IMR-90 (cell line): Measurements from ENCODE around the gene HMCN1. TPM values are rescaled to one million over a fixed set of nuclear protein-coding genes. Genes with fewer than 3 reads are reported as not detected.

Source experiments
- ATAC-seq: fragments of 200-7000 bp; cut with Tn5 transposase; 2 replicates; pipeline ENCODE4 v1.9.1; 2020; ENCODE audit warnings: low read depth, mild to moderate bottlenecking, moderate library complexity
- BruUV-seq: library from RNA; stranded (reverse); fragments of 400-500 nt; replicated peaks from 2 replicates; lab custom pipeline; 2021; lab: Mats Ljungman, UMichigan
- CTCF ChIA-PET: fragments of 300-600 bp; formaldehyde crosslinking; extraction: SDS; loops from one replicate; lab custom pipeline; 2021; ENCODE audit warnings: antibody characterized with exemption; lab: Yijun Ruan, JAX
- POLR2A ChIA-PET: fragments of 300-600 bp; sonication (Branson Sonifier 250); formaldehyde crosslinking; loops from one replicate; lab custom pipeline; 2022; ENCODE audit warnings: antibody characterized with exemption; ENCODE audit not compliant: unreplicated experiment; lab: Charles Lee
- DNase-seq: peaks from one replicate; pipeline ENCODE4 v3.0.0; 2013
- H2AFZ ChIP-seq: replicated peaks from 2 replicates; pipeline ENCODE3; 2013; ENCODE audit warnings: low read length, mild to moderate bottlenecking; ENCODE audit not compliant: poor library complexity
- H2AK5ac ChIP-seq: 2 replicates; pipeline ENCODE4 v1.6.1; 2013; ENCODE audit warnings: low read depth, low read length, inconsistent platforms
- H2AK9ac ChIP-seq: replicated peaks from 2 replicates; pipeline ENCODE3; 2013; ENCODE audit warnings: mild to moderate bottlenecking, low read depth, low read length, moderate library complexity; ENCODE audit not compliant: poor library complexity
- H2BK120ac ChIP-seq: 2 replicates; pipeline ENCODE4 v1.6.1; 2013; ENCODE audit warnings: low read depth, low read length, inconsistent platforms
- H2BK15ac ChIP-seq: 3 replicates; pipeline ENCODE4 v1.6.1; 2013; ENCODE audit warnings: low read depth, low read length, inconsistent platforms
- H2BK20ac ChIP-seq: 2 replicates; pipeline ENCODE4 v1.6.1; 2013; ENCODE audit warnings: low read depth, mild to moderate bottlenecking, inconsistent platforms, low read length, moderate library complexity
- H2BK5ac ChIP-seq: 2 replicates; pipeline ENCODE4 v1.6.1; 2013; ENCODE audit warnings: mild to moderate bottlenecking, low read depth, low read length, inconsistent platforms; ENCODE audit not compliant: poor library complexity, severe bottlenecking
- H3K14ac ChIP-seq: replicated peaks from 2 replicates; pipeline ENCODE4 v1.6.1; 2013; ENCODE audit warnings: low read depth, low read length, inconsistent platforms
- H3K18ac ChIP-seq: 2 replicates; pipeline ENCODE4 v1.6.1; 2013; ENCODE audit warnings: low read depth, low read length, control low read depth
- H3K23ac ChIP-seq: 2 replicates; pipeline ENCODE4 v1.6.1; 2013; ENCODE audit warnings: low read depth, low read length, inconsistent platforms
- H3K27ac ChIP-seq: 2 replicates; pipeline ENCODE4 v1.5.1; 2013; ENCODE audit warnings: mild to moderate bottlenecking, control low read depth, low read length; ENCODE audit not compliant: insufficient read depth
- H3K27me3 ChIP-seq: 2 replicates; pipeline ENCODE4 v1.6.1; 2013; ENCODE audit warnings: low read length; ENCODE audit not compliant: control insufficient read depth, insufficient read depth
- H3K36me3 ChIP-seq: 2 replicates; pipeline ENCODE4 v1.6.1; 2013; ENCODE audit warnings: low read length, mixed read lengths; ENCODE audit not compliant: control insufficient read depth, insufficient read depth
- H3K4ac ChIP-seq: 2 replicates; pipeline ENCODE4 v1.6.1; 2013; ENCODE audit warnings: low read depth, low read length, inconsistent platforms
- H3K4me1 ChIP-seq: 2 replicates; pipeline ENCODE4 v1.6.1; 2013; ENCODE audit warnings: low read length, mixed read lengths; ENCODE audit not compliant: control insufficient read depth, insufficient read depth
- H3K4me2 ChIP-seq: 2 replicates; pipeline ENCODE4 v1.6.1; 2013; ENCODE audit warnings: low read depth, mild to moderate bottlenecking, control low read depth, low read length, moderate library complexity
- H3K4me3 ChIP-seq: 2 replicates; pipeline ENCODE4 v1.5.1; 2013; ENCODE audit warnings: low read depth, mild to moderate bottlenecking, control low read depth, low read length, moderate library complexity; ENCODE audit not compliant: insufficient read depth
- H3K56ac ChIP-seq: 2 replicates; pipeline ENCODE4 v1.6.1; 2013; ENCODE audit warnings: low read length, inconsistent platforms; ENCODE audit not compliant: insufficient read depth; ENCODE audit errors: extremely low read depth
- H3K79me1 ChIP-seq, 2 experiments: 2 replicates each; pipeline ENCODE4 v1.6.1; 2013; ENCODE audit warnings: low read length in 2 of 2, inconsistent platforms in 1 of 2, low read depth in 1 of 2
- H3K9ac ChIP-seq: 2 replicates; pipeline ENCODE4 v1.6.1; 2013; ENCODE audit warnings: low read depth, low read length, control low read depth
- H3K9me1 ChIP-seq: 2 replicates; pipeline ENCODE4 v1.6.1; 2013; ENCODE audit warnings: low read length, inconsistent platforms; ENCODE audit not compliant: insufficient read depth
- H3K9me3 ChIP-seq: 2 replicates; pipeline ENCODE4 v1.6.1; 2013; ENCODE audit warnings: low read length; ENCODE audit not compliant: control insufficient read depth, insufficient read depth
- H4K20me1 ChIP-seq: 2 replicates; pipeline ENCODE4 v1.6.1; 2013; ENCODE audit warnings: low read length, inconsistent platforms; ENCODE audit not compliant: insufficient read depth
- H4K5ac ChIP-seq: 2 replicates; pipeline ENCODE4 v1.6.1; 2013; ENCODE audit warnings: mild to moderate bottlenecking, low read depth, low read length, control low read depth
- H4K8ac ChIP-seq, 2 experiments: 2 replicates each; pipeline ENCODE4 v1.6.1; 2013; ENCODE audit warnings: low read depth in 2 of 2, low read length in 2 of 2, control low read depth in 1 of 2, inconsistent platforms in 1 of 2
- H4K91ac ChIP-seq: 2 replicates; pipeline ENCODE4 v1.6.1; 2013; ENCODE audit warnings: low read depth, low read length, inconsistent platforms; ENCODE audit not compliant: insufficient read depth
- BHLHE40 ChIP-seq: fragments of 150-350 bp; IDR thresholded peaks from 2 replicates; pipeline ENCODE4 v1.6.1; 2016; ENCODE audit warnings: mild to moderate bottlenecking, low read depth, low read length
- MAFK ChIP-seq: IDR thresholded peaks from 2 replicates; pipeline ENCODE4 v1.6.1; 2012; ENCODE audit warnings: low read depth, low read length, improper control_type of control experiment
- MAZ ChIP-seq: IDR thresholded peaks from 2 replicates; pipeline ENCODE4 v1.6.1; 2012; ENCODE audit warnings: low read depth, mild to moderate bottlenecking, low read length, improper control_type of control experiment, moderate library complexity, borderline replicate concordance
- MXI1 ChIP-seq: IDR thresholded peaks from 2 replicates; pipeline ENCODE4 v1.6.1; 2012; ENCODE audit warnings: low read depth, mild to moderate bottlenecking, low read length, moderate library complexity, borderline replicate concordance
- USF2 ChIP-seq: fragments of 150-350 bp; IDR thresholded peaks from 2 replicates; pipeline ENCODE4 v1.6.1; 2017; ENCODE audit warnings: mild to moderate bottlenecking, antibody characterized with exemption, low read length, low read depth
- whole genome bisulfite sequencing, 2 experiments: methylation state at CpG; one replicate each; pipeline versions ENCODE4 v1.1.5 to v1.1.7; 2013; ENCODE audit warnings: missing lambda C conversion rate in 2 of 2; ENCODE audit not compliant: insufficient read length in 1 of 2; ENCODE audit errors: extremely low coverage in 2 of 2; 5-methylcytosine and 5-hydroxymethylcytosine counted together
- dilution Hi-C: fragments of 300-500 bp; cut with HindIII; formaldehyde crosslinking; loops from one replicate; pipeline ENCODE4 v1.14.3; 2018; ENCODE audit warnings: low sequenced_read_pairs; ENCODE audit not compliant: unreplicated experiment
- in situ Hi-C: fragments of 300-500 bp; cut with MboI; formaldehyde crosslinking; loops from 3 replicates; pipeline ENCODE4 v1.14.3; 2019; ENCODE audit warnings: low sequenced_read_pairs, inconsistent platforms, mixed read lengths
- intact Hi-C: fragments of 100-400 bp; cut with micrococcal nuclease; formaldehyde crosslinking; loops from 2 replicates; pipeline ENCODE4 v1.10.0; 2022
- polyA plus RNA-seq, 3 experiments: library from polyadenylated mRNA; depleted of rRNA; stranded (reverse); fragments of >200 nt; gene quantifications; 2 replicates each; pipeline ENCODE4 v1.2.3, GENCODE V29; 2012; ENCODE audit warnings: low replicate concordance in 1 of 3
- total RNA-seq: library from RNA; depleted of rRNA; stranded (reverse); fragments of >200 nt; gene quantifications from 2 replicates; pipeline ENCODE4 v1.2.3, GENCODE V29; 2012

The HMCN1 gene
- total and polyA plus RNA-seq, 2 of the 4 experiments (the other 2 are of a cell fraction), result 6.1 to 11.7 TPM

DNA sequence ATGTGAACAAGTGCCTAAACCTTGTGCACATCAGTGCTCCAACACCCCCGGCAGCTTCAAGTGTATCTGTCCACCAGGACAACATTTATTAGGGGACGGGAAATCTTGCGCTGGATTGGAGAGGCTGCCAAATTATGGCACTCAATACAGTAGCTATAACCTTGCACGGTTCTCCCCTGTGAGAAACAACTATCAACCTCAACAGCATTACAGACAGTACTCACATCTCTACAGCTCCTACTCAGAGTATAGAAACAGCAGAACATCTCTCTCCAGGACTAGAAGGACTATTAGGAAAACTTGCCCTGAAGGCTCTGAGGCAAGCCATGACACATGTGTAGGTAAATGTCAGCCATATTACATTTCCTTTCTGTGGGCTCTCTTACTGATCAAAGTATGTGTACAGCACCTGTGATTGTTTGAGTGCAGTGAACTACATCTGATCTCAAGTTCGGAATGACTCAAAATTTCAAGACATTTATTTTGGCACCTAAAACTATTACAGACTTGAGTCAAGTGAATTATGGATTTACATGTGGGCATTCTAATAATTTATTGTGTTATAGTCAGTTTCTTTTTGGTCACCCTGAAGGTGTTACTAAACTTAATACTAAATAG is 444.3 kb downstream of the HMCN1 start:
- H2AK5ac ChIP-seq, result no peak overlapping the region
- no peak overlapping the region for H2BK120ac ChIP-seq
- no peak overlapping the region for H3K4me3 ChIP-seq
- no peak overlapping the region for H4K5ac ChIP-seq
- DNase-seq, result no peak
- H2AK9ac ChIP-seq, result no peak overlapping the region
- H3K18ac ChIP-seq, result no peak overlapping the region
- peaks cover 2% of the 10 kb centered on the region for H3K4me1 ChIP-seq
- no peaks in the 10 kb centered on the region for H3K36me3 ChIP-seq
- no peak overlapping the region for H2BK20ac ChIP-seq
- H3K56ac ChIP-seq, result no peak overlapping the region
- H3K4me2 ChIP-seq, result no peak overlapping the region
- H3K27me3 ChIP-seq, result no peaks in the 10 kb centered on the region
- dilution Hi-C loops (no loop called here), in situ Hi-C loops (no loop called here), intact Hi-C loops (no loop called here)
- H4K8ac ChIP-seq, result no peak overlapping the region
- no peak for TF ChIP-seq USF2
- TF ChIP-seq MAZ, result no peak
- TF ChIP-seq MAFK, result no peak
- TF ChIP-seq BHLHE40, result no peak
- TF ChIP-seq MXI1, result no peak
- no peak overlapping the region for H2BK5ac ChIP-seq
- ChIA-PET POLR2A (no interaction called here), CTCF (no interaction called here)
- no peak for ATAC-seq
- H3K4ac ChIP-seq, result no peak overlapping the region
- no peaks in the 10 kb centered on the region for H3K79me1 ChIP-seq
- H2AFZ ChIP-seq, result no peak overlapping the region
- H4K91ac ChIP-seq, result no peak overlapping the region
- H3K9ac ChIP-seq, result no peak overlapping the region
- H3K14ac ChIP-seq, result no peak overlapping the region
- WGBS, 2 experiments, result no CpG with 5 or more reads among the region's 5 CpGs
- H4K20me1 ChIP-seq, result no peaks in the 10 kb centered on the region
- peaks cover under 1% of the 10 kb centered on the region; the same call in 1 of the 2 replicates for H3K9me1 ChIP-seq
- no TSS peak for BruUV-seq
- H3K23ac ChIP-seq, result no peak overlapping the region
- H3K9me3 ChIP-seq, result no peaks in the 10 kb centered on the region
- H2BK15ac ChIP-seq, result no peak overlapping the region
- H3K27ac ChIP-seq, result no peak overlapping the region
